ENCODE results near the gene TMEM263. TPM values are rescaled to one million over a fixed set of nuclear protein-coding genes. Genes with fewer than 3 reads are reported as not detected.

Gene TMEM263
- total and polyA plus RNA-seq, 9 of the 15 experiments (the other 6 are each of a cell fraction or from before 2014, with no cell fraction given) = 12.6 to 36.7 (median 24.4) TPM

GRCh38 chr12:106986625-106987389, 31.1 kb downstream of the TMEM263 start, which contains the start of gene MTERF2 (continued):
- TF ChIP-seq ZNF121 (CRISPR knock-in tag; conservative IDR thresholded peaks at IDR 0.05) (no peak), ZBTB49 (CRISPR knock-in tag; IDR thresholded peaks at IDR 0.05; ENCODE audit: borderline replicate concordance) (no peak), KDM1A (IDR thresholded peaks at IDR 0.05) (no peak), KAT2B (IDR thresholded peaks at IDR 0.05; ENCODE audit: low read depth, low read length) (no peak), ZNF274 (IDR thresholded peaks at IDR 0.05; ENCODE audit: borderline replicate concordance, low read depth, low read length) (no peak), ATF6 (CRISPR knock-in tag; IDR thresholded peaks at IDR 0.05) (peak; percentile 83; the same call in 1 of the 2 replicates), ZKSCAN8 (CRISPR knock-in tag; IDR thresholded peaks at IDR 0.05) (no peak), MCM2 (IDR thresholded peaks at IDR 0.05; ENCODE audit: low read depth) (no peak), SP1 (CRISPR knock-in tag; IDR thresholded peaks at IDR 0.05) (peak; percentile 74), EGR1 (conservative IDR thresholded peaks at IDR 0.05) (peak; percentile 91), GTF2F1 (IDR thresholded peaks at IDR 0.05; ENCODE audit: low read depth, low read length) (no peak), EHMT2 (IDR thresholded peaks at IDR 0.05) (no peak), NBN (IDR thresholded peaks at IDR 0.05; ENCODE audit: low read depth) (no peak), SAP30 (IDR thresholded peaks at IDR 0.05; ENCODE audit: borderline replicate concordance, insufficient read depth, low read depth, low read length, poor library complexity, severe bottlenecking) (peak; percentile 45), NFIX (CRISPR knock-in tag; IDR thresholded peaks at IDR 0.05; ENCODE audit: low read depth) (no peak), HNRNPH1 (optimal IDR thresholded peaks at IDR 0.05; ENCODE audit: low read depth, low read length) (no peak), ZBTB12 (CRISPR knock-in tag; IDR thresholded peaks at IDR 0.05) (no peak), HNRNPLL (IDR thresholded peaks at IDR 0.05; ENCODE audit: low read depth, low read length, poor library complexity, severe bottlenecking) (peak; percentile 23)
- TF ChIP-seq, protein P1, sequence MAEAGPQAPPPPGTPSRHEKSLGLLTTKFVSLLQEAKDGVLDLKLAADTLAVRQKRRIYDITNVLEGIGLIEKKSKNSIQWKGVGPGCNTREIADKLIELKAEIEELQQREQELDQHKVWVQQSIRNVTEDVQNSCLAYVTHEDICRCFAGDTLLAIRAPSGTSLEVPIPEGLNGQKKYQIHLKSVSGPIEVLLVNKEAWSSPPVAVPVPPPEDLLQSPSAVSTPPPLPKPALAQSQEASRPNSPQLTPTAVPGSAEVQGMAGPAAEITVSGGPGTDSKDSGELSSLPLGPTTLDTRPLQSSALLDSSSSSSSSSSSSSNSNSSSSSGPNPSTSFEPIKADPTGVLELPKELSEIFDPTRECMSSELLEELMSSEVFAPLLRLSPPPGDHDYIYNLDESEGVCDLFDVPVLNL (CRISPR knock-in tag; IDR thresholded peaks at IDR 0.05; ENCODE audit: low read depth) = no peak
- TF ChIP-seq, protein P2, sequence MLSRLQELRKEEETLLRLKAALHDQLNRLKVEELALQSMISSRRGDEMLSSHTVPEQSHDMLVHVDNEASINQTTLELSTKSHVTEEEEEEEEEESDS (CRISPR knock-in tag; IDR thresholded peaks at IDR 0.05) = no peak
